Tibial nerve (tissue), 4 donors: Measurements from ENCODE around the gene AVP. TPM values are rescaled to one million over a fixed set of nuclear protein-coding genes. Genes with fewer than 3 reads are reported as not detected.
A peak's percentile ranks its signal among the peaks of the same experiment; 100 is the strongest.

Experiments used
- DNase-seq, 2 donors: peaks; one replicate each; pipeline ENCODE4 v3.0.0-alpha.2; 2019; ENCODE audit warnings: low spot score in 2 of 2
- H3K27ac ChIP-seq, 4 donors: fragments of 200-600 bp; sonication (generic) in 3 of 4; one replicate each; pipeline ENCODE4 v1.5.1; 2017 to 2019; ENCODE audit warnings: mild to moderate bottlenecking in 1 of 4
- H3K27me3 ChIP-seq, 2 donors: fragments of 200-600 bp; sonication (generic) in 1 of 2; one replicate each; pipeline versions ENCODE4 v1.5.1 to v1.6.0; 2017 to 2019
- H3K36me3 ChIP-seq, 3 donors: fragments of 200-600 bp; sonication (generic); one replicate each; pipeline ENCODE4 v1.5.1; 2018 to 2019
- H3K4me1 ChIP-seq, 4 donors: fragments of 200-600 bp; sonication (generic) in 3 of 4; one replicate each; pipeline ENCODE4 v1.5.1; 2017 to 2019
- H3K4me3 ChIP-seq, 4 donors: fragments of 200-600 bp; sonication (generic) in 3 of 4; one replicate each; pipeline ENCODE4 v1.5.1; 2017 to 2019; ENCODE audit warnings: mild to moderate bottlenecking in 1 of 4, moderate library complexity in 1 of 4
- H3K9me3 ChIP-seq, 4 donors: fragments of 200-600 bp; sonication (generic) in 3 of 4; one replicate each; pipeline ENCODE4 v1.5.1; 2017 to 2019
- EP300 ChIP-seq, 2 donors: sonication (generic); formaldehyde crosslinking; IDR thresholded peaks; one replicate each; pipeline ENCODE4 v1.6.1; 2017; ENCODE audit warnings: antibody characterized with exemption in 2 of 2, mild to moderate bottlenecking in 1 of 2
- POLR2A ChIP-seq, 2 donors: fragments of 450-650 bp; IDR thresholded peaks; one replicate each; pipeline ENCODE4 v1.6.1; 2017; ENCODE audit warnings: antibody characterized with exemption in 2 of 2, mild to moderate bottlenecking in 2 of 2, moderate library complexity in 2 of 2
- WGBS, 2 donors: methylation state at CpG; one replicate each; pipeline ENCODE4 v1.1.5; 2018; 5-methylcytosine and 5-hydroxymethylcytosine counted together
- total RNA-seq, 4 donors: library from RNA; depleted of rRNA; stranded (reverse); fragments of >200 nt; gene quantifications; one replicate each; pipeline ENCODE4 v1.1.0, GENCODE V29; 2016
- TF ChIP-seq, protein P1 (sequence below), 5 experiments: fragments of 200-600 bp in 3 of 5; fragments of 450-650 bp in 2 of 5; sonication (generic) in 3 of 5; IDR thresholded peaks; one replicate each; pipeline ENCODE4 v1.5.1; 2016 to 2019; ENCODE audit warnings: antibody characterized with exemption in 5 of 5, mild to moderate bottlenecking in 3 of 5, moderate library complexity in 2 of 5

Gene AVP
- total RNA-seq, 4 donors from 2014 or later = not detected

DNA sequence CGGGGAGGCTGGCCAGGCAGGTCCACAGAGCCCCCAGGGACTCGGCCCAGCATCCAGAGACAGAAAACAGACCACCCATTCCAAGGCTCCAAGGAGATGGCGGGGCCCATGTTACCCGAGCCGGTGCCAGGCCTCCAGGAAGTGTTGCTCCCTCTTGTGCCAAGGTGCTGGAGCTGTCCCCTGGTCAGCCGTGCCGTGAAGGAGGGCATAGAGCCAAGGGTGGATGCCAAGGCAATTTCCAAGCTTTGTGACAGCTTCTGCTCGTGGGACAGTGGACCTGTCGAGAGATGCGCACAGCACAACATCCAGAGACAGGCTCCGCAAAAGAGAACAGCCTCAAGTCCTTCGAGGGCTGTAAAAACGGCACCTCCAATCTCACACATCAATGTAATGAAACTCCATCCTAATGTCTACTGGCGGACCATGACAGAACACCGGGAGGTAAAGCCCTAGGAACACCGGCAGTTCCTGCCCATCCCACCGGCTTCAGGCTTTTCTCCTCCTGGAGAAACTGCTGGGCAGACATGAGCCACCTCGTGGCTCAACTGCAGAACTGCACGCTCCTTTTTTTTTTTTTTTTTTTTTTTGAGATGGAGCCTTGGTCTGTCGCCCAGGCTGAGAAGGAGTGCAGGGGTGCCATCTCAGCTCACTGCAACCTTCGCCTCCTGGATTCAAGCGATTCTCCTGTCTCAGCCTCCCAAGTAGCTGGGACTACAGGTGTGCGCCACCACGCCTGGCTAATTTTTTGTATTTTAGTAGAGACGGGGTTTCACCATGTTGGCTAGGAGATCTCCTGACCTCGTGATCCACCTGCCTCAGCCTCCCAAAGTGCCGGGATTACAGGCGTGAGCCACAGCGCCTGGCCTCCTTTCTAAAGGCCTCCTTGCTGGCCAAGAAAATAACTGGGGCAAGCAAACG lies 30.9 kb upstream of the AVP start:
- TF ChIP-seq, protein P1, sequence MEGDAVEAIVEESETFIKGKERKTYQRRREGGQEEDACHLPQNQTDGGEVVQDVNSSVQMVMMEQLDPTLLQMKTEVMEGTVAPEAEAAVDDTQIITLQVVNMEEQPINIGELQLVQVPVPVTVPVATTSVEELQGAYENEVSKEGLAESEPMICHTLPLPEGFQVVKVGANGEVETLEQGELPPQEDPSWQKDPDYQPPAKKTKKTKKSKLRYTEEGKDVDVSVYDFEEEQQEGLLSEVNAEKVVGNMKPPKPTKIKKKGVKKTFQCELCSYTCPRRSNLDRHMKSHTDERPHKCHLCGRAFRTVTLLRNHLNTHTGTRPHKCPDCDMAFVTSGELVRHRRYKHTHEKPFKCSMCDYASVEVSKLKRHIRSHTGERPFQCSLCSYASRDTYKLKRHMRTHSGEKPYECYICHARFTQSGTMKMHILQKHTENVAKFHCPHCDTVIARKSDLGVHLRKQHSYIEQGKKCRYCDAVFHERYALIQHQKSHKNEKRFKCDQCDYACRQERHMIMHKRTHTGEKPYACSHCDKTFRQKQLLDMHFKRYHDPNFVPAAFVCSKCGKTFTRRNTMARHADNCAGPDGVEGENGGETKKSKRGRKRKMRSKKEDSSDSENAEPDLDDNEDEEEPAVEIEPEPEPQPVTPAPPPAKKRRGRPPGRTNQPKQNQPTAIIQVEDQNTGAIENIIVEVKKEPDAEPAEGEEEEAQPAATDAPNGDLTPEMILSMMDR (IDR thresholded peaks at IDR 0.05) = peak; percentile 55 to 82 (median 58)
- no peak for TF ChIP-seq POLR2A (IDR thresholded peaks at IDR 0.05)
- no peak overlapping the region for H3K4me3 ChIP-seq
- H3K27me3 ChIP-seq = no peaks in the 10 kb centered on the region
- H3K4me1 ChIP-seq = peaks cover 0 to 29% (median 8%) of the 10 kb centered on the region in 4 donors
- no peaks in the 10 kb centered on the region for H3K9me3 ChIP-seq
- DNase-seq = no peak
- WGBS, 2 donors = 54 to 56% methylated on average over 29 of the region's 30 CpGs
- H3K27ac ChIP-seq = no peak overlapping the region
- peaks cover 0 to 50% (median 0%) of the 10 kb centered on the region in 3 donors for H3K36me3 ChIP-seq

DNA sequence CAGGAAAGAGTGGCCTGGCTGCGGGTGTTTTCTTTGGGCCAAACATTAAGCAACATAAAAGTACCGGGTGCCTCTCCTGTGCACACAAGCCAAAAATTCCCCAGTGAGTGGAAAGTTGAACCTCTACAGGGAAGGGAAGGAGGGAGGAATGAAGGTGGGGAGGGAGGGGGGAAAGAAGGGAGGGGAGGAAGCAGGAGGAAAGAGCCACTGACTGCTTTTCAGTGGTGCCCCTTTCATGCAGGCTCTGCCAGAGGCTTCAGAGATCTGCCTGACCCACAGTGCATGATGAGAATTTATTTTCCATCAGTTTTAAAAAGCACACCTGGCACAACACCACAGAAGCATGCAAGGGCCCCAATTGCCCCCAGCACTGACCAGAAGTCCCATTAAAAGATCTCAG lies 27.5 kb upstream of the AVP start:
- H3K4me3 ChIP-seq = no peak overlapping the region
- peaks cover 0 to 75% (median 6%) of the 10 kb centered on the region in 3 donors for H3K36me3 ChIP-seq
- no peak for DNase-seq
- H3K4me1 ChIP-seq = peaks cover 0 to 11% (median 2%) of the 10 kb centered on the region in 4 donors
- no peaks in the 10 kb centered on the region for H3K9me3 ChIP-seq
- no peak overlapping the region for H3K27ac ChIP-seq
- 74 to 76% methylated on average over 2 of the region's 2 CpGs for WGBS, 2 donors
- TF ChIP-seq EP300 (IDR thresholded peaks at IDR 0.05) (no peak), POLR2A (IDR thresholded peaks at IDR 0.05) (no peak)
- TF ChIP-seq, protein P1 (IDR thresholded peaks at IDR 0.05) = no peak
- no peaks in the 10 kb centered on the region for H3K27me3 ChIP-seq

DNA sequence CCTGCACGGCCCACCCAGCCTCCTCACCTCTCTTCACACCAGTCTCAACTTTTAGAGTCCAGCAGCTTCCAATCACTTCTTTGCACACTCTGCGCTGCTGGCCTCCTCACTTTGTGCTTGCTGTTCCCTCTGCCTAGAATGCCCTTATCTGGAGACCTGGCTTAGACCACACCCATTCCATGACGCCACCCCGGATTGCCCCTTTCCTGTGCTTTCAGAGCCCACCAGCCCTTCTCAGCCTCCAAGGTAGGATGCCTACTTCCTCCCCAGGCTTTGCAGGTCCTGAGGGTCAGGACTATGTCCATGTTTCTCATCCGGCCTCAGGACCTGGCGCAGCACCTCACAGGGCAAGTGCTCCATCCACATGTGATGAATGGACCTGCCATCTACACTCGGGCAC lies 27.0 kb upstream of the AVP start:
- Histone ChIP-seq H3K36me3 (peaks cover 0 to 80% (median 6%) of the 10 kb centered on the region in 3 donors), H3K4me3 (no peak overlapping the region), H3K27me3 (no peaks in the 10 kb centered on the region), H3K4me1 (peaks cover 0 to 11% (median 2%) of the 10 kb centered on the region in 4 donors), H3K9me3 (no peaks in the 10 kb centered on the region), H3K27ac (no peak overlapping the region)
- 85 to 88% methylated on average over 7 of the region's 7 CpGs for WGBS, 2 donors
- no peak for DNase-seq
- TF ChIP-seq, protein P1 (IDR thresholded peaks at IDR 0.05) = no peak
- TF ChIP-seq EP300 (IDR thresholded peaks at IDR 0.05) = no peak
- TF ChIP-seq POLR2A (IDR thresholded peaks at IDR 0.05) = no peak

DNA sequence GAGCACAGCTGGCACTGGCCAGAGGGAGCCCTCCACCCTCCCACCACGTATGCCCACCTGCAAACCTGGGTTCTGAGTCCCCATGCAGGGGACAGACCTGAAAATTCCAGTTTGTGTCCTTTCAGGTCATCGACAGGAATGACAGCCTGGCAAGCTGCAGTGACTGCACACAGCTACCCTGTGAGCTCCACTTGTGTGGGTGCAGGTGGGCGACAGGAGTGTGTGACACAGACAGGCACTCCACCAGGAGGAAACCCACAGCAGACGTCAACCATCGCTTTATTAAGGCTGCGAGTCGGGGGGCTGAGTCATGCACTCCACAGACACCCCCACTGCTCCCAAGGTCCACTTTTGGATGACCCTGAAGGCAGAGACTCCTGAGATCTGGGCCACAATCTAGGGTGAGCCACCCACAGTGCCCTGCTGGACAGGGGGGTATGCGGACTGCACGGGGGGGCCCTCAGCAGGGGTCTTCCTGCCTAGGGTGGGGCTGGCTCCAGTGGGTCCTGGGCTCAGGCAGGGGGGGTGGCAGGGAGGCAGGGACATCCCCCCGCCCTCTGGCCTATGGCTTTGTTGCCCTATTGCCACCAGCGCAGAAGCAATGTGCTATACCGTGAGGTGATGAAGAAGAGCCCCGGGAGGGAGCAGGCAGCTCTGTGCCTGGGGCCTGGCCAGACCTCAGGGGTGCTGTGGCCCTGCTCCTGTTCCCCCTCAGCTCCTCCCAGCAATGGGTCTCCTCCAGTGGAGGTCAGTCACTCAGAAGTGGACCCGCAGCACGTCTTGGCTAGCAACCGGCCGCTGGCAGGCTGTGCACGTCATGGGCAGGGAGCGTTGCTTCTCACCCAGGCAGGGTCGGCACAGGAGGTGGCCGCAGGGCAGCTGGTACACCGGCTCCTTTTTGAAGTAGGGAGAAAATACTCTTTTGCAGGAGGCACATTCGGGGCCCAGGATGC lies 25.1 kb upstream of the AVP start:
- DNase-seq = no peak
- no peaks in the 10 kb centered on the region for H3K9me3 ChIP-seq
- H3K4me1 ChIP-seq = no peaks in the 10 kb centered on the region
- H3K27ac ChIP-seq = no peak overlapping the region
- H3K36me3 ChIP-seq = peaks cover 0 to 84% (median 6%) of the 10 kb centered on the region in 3 donors
- H3K27me3 ChIP-seq = no peaks in the 10 kb centered on the region
- no peak overlapping the region for H3K4me3 ChIP-seq
- TF ChIP-seq EP300 (IDR thresholded peaks at IDR 0.05) (no peak), POLR2A (IDR thresholded peaks at IDR 0.05) (no peak)
- TF ChIP-seq, protein P1 (IDR thresholded peaks at IDR 0.05) = no peak
- WGBS, 2 donors = 88 to 90% methylated on average over 6 to 20 of the region's 23 CpGs
